HG02571 (cell line): Measurements from ENCODE around the gene MAN2B2.
"Not testable (repeated sequence)": the region's sequence is repeated elsewhere in the genome, so short reads cannot be mapped to it uniquely, and the experiment has no call there.

Experiments
- ATAC-seq: cut with Tn5 transposase; IDR thresholded peaks from one replicate; pipeline ENCODE4 v1.9.1; 2021; ENCODE audit warnings: mild to moderate bottlenecking, moderate library complexity; ENCODE audit not compliant: unreplicated experiment

The MAN2B2 gene

GRCh38 chr4:6613676-6614651 is 39.0 kb downstream of the MAN2B2 start:
- no peak for ATAC-seq

GRCh38 chr4:6614701-6615230 is 39.8 kb downstream of the MAN2B2 start:
- no peak for ATAC-seq

GRCh38 chr4:6616087-6616995 is 41.4 kb downstream of the MAN2B2 start:
- no peak for ATAC-seq

GRCh38 chr4:6617246-6617645 is 42.3 kb downstream of the MAN2B2 start:
- no peak for ATAC-seq

GRCh38 chr4:6618386-6619115 is 43.6 kb downstream of the MAN2B2 start:
- ATAC-seq: no peak

- no peak for ATAC-seq
Observed at GRCh38 chr4:6619116-6619465, 44.1 kb downstream of the MAN2B2 start.

GRCh38 chr4:6619466-6620255 is 44.7 kb downstream of the MAN2B2 start:
- ATAC-seq: no peak

- no peak for ATAC-seq
Observed at GRCh38 chr4:6620296-6620695, 45.3 kb downstream of the MAN2B2 start.

GRCh38 chr4:6620891-6621555 is 46.0 kb downstream of the MAN2B2 start:
- ATAC-seq: no peak

- ATAC-seq: no peak
Observed at GRCh38 chr4:6621556-6621927, 46.6 kb downstream of the MAN2B2 start.

- no peak for ATAC-seq
Observed at GRCh38 chr4:6622744-6623143, 47.8 kb downstream of the MAN2B2 start.

- no peak for ATAC-seq
Observed at GRCh38 chr4:6625256-6625655, 50.3 kb downstream of the MAN2B2 start.

- ATAC-seq: no peak
Observed at GRCh38 chr4:6626066-6626465, 51.1 kb downstream of the MAN2B2 start.

GRCh38 chr4:6627832-6628231 is 52.8 kb downstream of the MAN2B2 start:
- ATAC-seq: no peak

GRCh38 chr4:6628484-6628883 is 53.5 kb downstream of the MAN2B2 start:
- not testable (repeated sequence) for ATAC-seq

- ATAC-seq: no peak
Observed at GRCh38 chr4:6632125-6632524, 57.1 kb downstream of the MAN2B2 start.

- ATAC-seq: no peak
Observed at GRCh38 chr4:6633091-6633906, 58.3 kb downstream of the MAN2B2 start.

GRCh38 chr4:6634746-6635145 is 59.8 kb downstream of the MAN2B2 start:
- ATAC-seq: no peak
